Chondrocyte (in vitro differentiated cells): ENCODE measurements around the gene DIP2C. TPM values are rescaled to one million over a fixed set of nuclear protein-coding genes. Genes with fewer than 3 reads are reported as not detected.
"Not testable (repeated sequence)": the region's sequence is repeated elsewhere in the genome, so short reads cannot be mapped to it uniquely, and the experiment has no call there.

Experiments
- DNase-seq: peaks from one replicate; pipeline ENCODE4 v3.0.0; 2021; ENCODE audit warnings: mixed read lengths, low spot score
- H3K27ac Mint-ChIP-seq: one replicate; pipeline ENCODE4 v1.8.0; 2021; ENCODE audit warnings: mild to moderate bottlenecking, moderate library complexity, mixed read lengths; ENCODE audit not compliant: unreplicated experiment
- H3K27me3 Mint-ChIP-seq: 2 replicates; pipeline ENCODE4 v1.8.0; 2021; ENCODE audit warnings: low read depth, mixed read lengths
- H3K36me3 Mint-ChIP-seq: 2 replicates; pipeline ENCODE4 v1.8.0; 2021; ENCODE audit warnings: low read depth, mixed read lengths
- H3K4me1 Mint-ChIP-seq: 2 replicates; pipeline ENCODE4 v1.8.0; 2021; ENCODE audit warnings: low read depth, mild to moderate bottlenecking, mixed read lengths
- H3K4me3 Mint-ChIP-seq: one replicate; pipeline ENCODE4 v1.8.0; 2021; ENCODE audit warnings: mild to moderate bottlenecking, moderate library complexity, mixed read lengths; ENCODE audit not compliant: unreplicated experiment
- H3K9me3 Mint-ChIP-seq: 2 replicates; pipeline ENCODE4 v1.8.0; 2021; ENCODE audit warnings: low read depth, mixed read lengths
- CTCF ChIP-seq: fragments of 200-600 bp; sonication (generic); IDR thresholded peaks from 2 replicates; pipeline ENCODE4 v1.5.0; 2021; ENCODE audit warnings: antibody characterized with exemption, mild to moderate bottlenecking, moderate library complexity
- total RNA-seq: library from RNA; stranded (reverse); gene quantifications from 3 replicates; pipeline ENCODE4 v1.2.1, GENCODE V29; 2021

The DIP2C gene
- total RNA-seq, 1 donor from 2014 or later = 47.9 TPM

GRCh38 chr10:600234-600633, 89.2 kb downstream of the DIP2C start:
- Mint-ChIP-seq H3K4me3 (no peak overlapping the region), H3K27me3 (no peaks in the 10 kb centered on the region), H3K9me3 (no peaks in the 10 kb centered on the region), H3K27ac (peak overlapping the region; percentile 85), H3K36me3 (no peaks in the 10 kb centered on the region), H3K4me1 (peaks cover 66% of the 10 kb centered on the region)
- DNase-seq = no peak
- TF ChIP-seq CTCF = no peak

GRCh38 chr10:599767-600166, 89.7 kb downstream of the DIP2C start:
- no peaks in the 10 kb centered on the region for H3K27me3 Mint-ChIP-seq
- no peak for DNase-seq
- no peaks in the 10 kb centered on the region for H3K9me3 Mint-ChIP-seq
- H3K4me1 Mint-ChIP-seq = peaks cover 64% of the 10 kb centered on the region
- no peak overlapping the region for H3K27ac Mint-ChIP-seq
- H3K36me3 Mint-ChIP-seq = no peaks in the 10 kb centered on the region
- no peak for TF ChIP-seq CTCF
- H3K4me3 Mint-ChIP-seq = no peak overlapping the region

- Mint-ChIP-seq H3K4me1 (peaks cover 65% of the 10 kb centered on the region), H3K36me3 (no peaks in the 10 kb centered on the region), H3K4me3 (peak overlapping the region; percentile 42), H3K27me3 (no peaks in the 10 kb centered on the region), H3K27ac (peak overlapping the region; percentile 98), H3K9me3 (no peaks in the 10 kb centered on the region)
- no peak for TF ChIP-seq CTCF
- no peak for DNase-seq
These were observed 90.9 kb downstream of the DIP2C start for GRCh38 chr10:598415-599170.

- Mint-ChIP-seq H3K36me3 (peaks cover 1% of the 10 kb centered on the region), H3K4me1 (peaks cover 65% of the 10 kb centered on the region), H3K4me3 (no peak overlapping the region), H3K27ac (peak overlapping the region; percentile 98), H3K27me3 (no peaks in the 10 kb centered on the region), H3K9me3 (no peaks in the 10 kb centered on the region)
- no peak for TF ChIP-seq CTCF
- no peak for DNase-seq
These were observed 91.5 kb downstream of the DIP2C start for GRCh38 chr10:597976-598375.

- DNase-seq = no peak
- no peak for TF ChIP-seq CTCF
- H3K4me3 Mint-ChIP-seq = no peak overlapping the region
- peaks cover 1% of the 10 kb centered on the region for H3K36me3 Mint-ChIP-seq
- no peaks in the 10 kb centered on the region for H3K9me3 Mint-ChIP-seq
- H3K4me1 Mint-ChIP-seq = peaks cover 57% of the 10 kb centered on the region
- peak overlapping the region; percentile 98 for H3K27ac Mint-ChIP-seq
- no peaks in the 10 kb centered on the region for H3K27me3 Mint-ChIP-seq
These were observed 92.6 kb downstream of the DIP2C start for GRCh38 chr10:596725-597345.

GRCh38 chr10:596131-596530, 93.3 kb downstream of the DIP2C start:
- DNase-seq, H3K27me3 Mint-ChIP-seq, H3K9me3 Mint-ChIP-seq, H3K27ac Mint-ChIP-seq, H3K4me3 Mint-ChIP-seq, H3K36me3 Mint-ChIP-seq: not testable (repeated sequence)
- H3K4me1 Mint-ChIP-seq = peaks cover 55% of the 10 kb centered on the region
